Thyroid gland (tissue), 4 donors: Measurements from ENCODE around the gene PGLYRP2. TPM values are rescaled to one million over a fixed set of nuclear protein-coding genes. Genes with fewer than 3 reads are reported as not detected.
A peak's percentile ranks its signal among the peaks of the same experiment; 100 is the strongest.

Experiments used
- DNase-seq, 2 donors: peaks; one replicate each; pipeline ENCODE4 v3.0.0-alpha.2; 2019
- H3K27ac ChIP-seq, 3 donors: fragments of 200-600 bp; sonication (generic); 1 replicate in 2 of 3; 2 replicates in 1 of 3; pipeline ENCODE4 v1.5.1; 2016 to 2019; ENCODE audit warnings: mild to moderate bottlenecking in 1 of 3, moderate library complexity in 1 of 3
- H3K27me3 ChIP-seq: fragments of 200-600 bp; sonication (generic); one replicate; pipeline ENCODE4 v1.5.1; 2019
- H3K36me3 ChIP-seq, 2 donors: fragments of 200-600 bp; sonication (generic); one replicate each; pipeline ENCODE4 v1.5.1; 2016 to 2019
- H3K4me1 ChIP-seq, 2 donors: fragments of 200-600 bp; sonication (generic); one replicate each; pipeline ENCODE4 v1.5.1; 2017 to 2019
- H3K4me3 ChIP-seq, 3 donors: fragments of 200-600 bp; sonication (generic); replicated peaks in 1 of 3; 1 replicate in 2 of 3; 2 replicates in 1 of 3; pipeline ENCODE4 v1.5.1; 2016; ENCODE audit warnings: mild to moderate bottlenecking in 1 of 3
- H3K9me3 ChIP-seq: fragments of 200-600 bp; sonication (generic); one replicate; pipeline ENCODE4 v1.5.1; 2017
- CTCF ChIP-seq, 6 experiments: fragments of 200-600 bp in 3 of 6; fragments of 450-650 bp in 3 of 6; sonication (generic) in 3 of 6; IDR thresholded peaks; one replicate each; pipeline ENCODE4 v1.5.1; 2016 to 2019; ENCODE audit warnings: antibody characterized with exemption in 6 of 6, mild to moderate bottlenecking in 2 of 6, inconsistent platforms in 1 of 6, moderate library complexity in 1 of 6
- POLR2A ChIP-seq, 2 donors: fragments of 450-650 bp; IDR thresholded peaks; one replicate each; pipeline ENCODE4 v1.6.1; 2017; ENCODE audit warnings: antibody characterized with exemption in 2 of 2, mild to moderate bottlenecking in 2 of 2, moderate library complexity in 1 of 2
- WGBS, 2 donors: methylation state at CpG; one replicate each; pipeline ENCODE4 v1.1.5; 2017; 5-methylcytosine and 5-hydroxymethylcytosine counted together
- intact Hi-C: fragments of 100-400 bp; cut with DNase I; formaldehyde crosslinking; loops from one replicate; pipeline ENCODE4 v1.15.1; 2023
- total RNA-seq, 4 donors: library from RNA; depleted of rRNA; stranded (reverse); fragments of >200 nt; gene quantifications; one replicate each; pipeline ENCODE4 v1.2.3, GENCODE V29; 2016

PGLYRP2 gene
- total RNA-seq, 4 donors from 2014 or later = not detected

GRCh38 chr19:15469513-15470297, 9.6 kb downstream of the PGLYRP2 start:
- peaks cover 13% of the 10 kb centered on the region for H3K27me3 ChIP-seq
- no peaks in the 10 kb centered on the region for H3K36me3 ChIP-seq
- no peak for TF ChIP-seq CTCF (IDR thresholded peaks at IDR 0.05)
- TF ChIP-seq POLR2A (IDR thresholded peaks at IDR 0.05) = no peak
- H3K4me3 ChIP-seq = peak overlapping the region in 1 of 3 donors; percentile 12
- no peak overlapping the region for H3K27ac ChIP-seq
- H3K4me1 ChIP-seq = peaks cover 0 to 7% of the 10 kb centered on the region in 2 donors
- H3K9me3 ChIP-seq = no peaks in the 10 kb centered on the region
- 3 to 5% methylated on average over 11 to 36 of the region's 65 CpGs for WGBS, 2 donors
- no peak for DNase-seq
- intact Hi-C loops = no loop called here

GRCh38 chr19:15468675-15469512, 10.4 kb downstream of the PGLYRP2 start:
- peaks cover 0 to 7% of the 10 kb centered on the region in 2 donors for H3K4me1 ChIP-seq
- no peak for DNase-seq
- intact Hi-C loops = no loop called here
- H3K36me3 ChIP-seq = no peaks in the 10 kb centered on the region
- H3K9me3 ChIP-seq = no peaks in the 10 kb centered on the region
- WGBS, 2 donors = 58 to 67% methylated on average over 10 to 12 of the region's 12 CpGs
- no peak for TF ChIP-seq CTCF (IDR thresholded peaks at IDR 0.05)
- TF ChIP-seq POLR2A (IDR thresholded peaks at IDR 0.05) = no peak
- H3K27ac ChIP-seq = no peak overlapping the region
- H3K4me3 ChIP-seq = no peak overlapping the region
- peaks cover 13% of the 10 kb centered on the region for H3K27me3 ChIP-seq

GRCh38 chr19:15467734-15468214, 11.5 kb downstream of the PGLYRP2 start:
- intact Hi-C loops = no loop called here
- TF ChIP-seq CTCF (IDR thresholded peaks at IDR 0.05) = no peak
- TF ChIP-seq POLR2A (IDR thresholded peaks at IDR 0.05) = no peak
- no peak overlapping the region for H3K4me3 ChIP-seq
- DNase-seq = no peak
- no peak overlapping the region for H3K27ac ChIP-seq
- H3K27me3 ChIP-seq = peaks cover 13% of the 10 kb centered on the region
- WGBS, 2 donors = 73 to 79% methylated on average over 6 of the region's 6 CpGs
- H3K4me1 ChIP-seq = peaks cover 0 to 7% of the 10 kb centered on the region in 2 donors
- H3K36me3 ChIP-seq = no peaks in the 10 kb centered on the region
- no peaks in the 10 kb centered on the region for H3K9me3 ChIP-seq

- no peaks in the 10 kb centered on the region for H3K36me3 ChIP-seq
- 47 to 57% methylated on average over 8 of the region's 8 CpGs for WGBS, 2 donors
- H3K27me3 ChIP-seq = peaks cover 13% of the 10 kb centered on the region
- no peak overlapping the region for H3K4me3 ChIP-seq
- TF ChIP-seq POLR2A (IDR thresholded peaks at IDR 0.05) = no peak
- TF ChIP-seq CTCF (IDR thresholded peaks at IDR 0.05) = no peak
- intact Hi-C loops = no loop called here
- H3K9me3 ChIP-seq = no peaks in the 10 kb centered on the region
- no peak for DNase-seq
- H3K4me1 ChIP-seq = peaks cover 0 to 7% of the 10 kb centered on the region in 2 donors
- H3K27ac ChIP-seq = no peak overlapping the region
Measured at GRCh38 chr19:15466851-15467733, 12.2 kb downstream of the PGLYRP2 start.
